Measurements from ENCODE around the gene SCYGR7.

SCYGR7 gene

GRCh38 chr2:227713291-227713690 lies 14.8 kb upstream of the SCYGR7 start:
- ATAC-seq (ENCODE audit: insufficient read depth, low read depth) = no peak
- Histone ChIP-seq H3K27ac (ENCODE audit: low read length) (no peak overlapping the region), H3K9ac (ENCODE audit: low read depth, low read length) (no peak overlapping the region), H3K27me3 (ENCODE audit: insufficient read depth, low read length, poor library complexity) (no peaks in the 10 kb centered on the region), H3K4me3 (ENCODE audit: low read depth in 1 of 2, low read length in 2 of 2) (no peak overlapping the region), H3K36me3 (ENCODE audit: insufficient read depth, low read length) (no peaks in the 10 kb centered on the region), H3K4me2 (ENCODE audit: insufficient read depth, low read length) (no peak overlapping the region), H3K79me2 (ENCODE audit: insufficient read depth, low read length) (no peaks in the 10 kb centered on the region), H2AFZ (ENCODE audit: low read depth, low read length) (no peak overlapping the region), H4K20me1 (ENCODE audit: insufficient read depth, low read length) (no peaks in the 10 kb centered on the region), H3K9me3 (ENCODE audit: insufficient read depth, low read length, severe bottlenecking) (no peaks in the 10 kb centered on the region), H3K4me1 (ENCODE audit: insufficient read depth, low read length) (no peaks in the 10 kb centered on the region)
- TF ChIP-seq CTCF (IDR thresholded peaks at IDR 0.05; ENCODE audit: borderline replicate concordance, extremely low read depth, low read length, poor library complexity, severe bottlenecking) (no peak), EZH2 (IDR thresholded peaks at IDR 0.05; ENCODE audit: borderline replicate concordance, low read depth, low read length, severe bottlenecking) (no peak)
- no peak for DNase-seq

GRCh38 chr2:227716501-227716900 lies 11.6 kb upstream of the SCYGR7 start:
- Histone ChIP-seq H2AFZ (ENCODE audit: low read depth, low read length) (no peak overlapping the region), H3K4me1 (ENCODE audit: insufficient read depth, low read length) (no peaks in the 10 kb centered on the region), H3K9me3 (ENCODE audit: insufficient read depth, low read length, severe bottlenecking) (no peaks in the 10 kb centered on the region), H3K36me3 (ENCODE audit: insufficient read depth, low read length) (no peaks in the 10 kb centered on the region), H3K27ac (ENCODE audit: low read length) (no peak overlapping the region), H3K4me3 (ENCODE audit: low read depth in 1 of 2, low read length in 2 of 2) (no peak overlapping the region), H3K9ac (ENCODE audit: low read depth, low read length) (no peak overlapping the region), H3K4me2 (ENCODE audit: insufficient read depth, low read length) (no peak overlapping the region), H3K79me2 (ENCODE audit: insufficient read depth, low read length) (no peaks in the 10 kb centered on the region), H3K27me3 (ENCODE audit: insufficient read depth, low read length, poor library complexity) (no peaks in the 10 kb centered on the region), H4K20me1 (ENCODE audit: insufficient read depth, low read length) (no peaks in the 10 kb centered on the region)
- ATAC-seq (ENCODE audit: insufficient read depth, low read depth) (no peak), DNase-seq (no peak)
- TF ChIP-seq CTCF (IDR thresholded peaks at IDR 0.05; ENCODE audit: borderline replicate concordance, extremely low read depth, low read length, poor library complexity, severe bottlenecking) = no peak
- no peak for TF ChIP-seq EZH2 (IDR thresholded peaks at IDR 0.05; ENCODE audit: borderline replicate concordance, low read depth, low read length, severe bottlenecking)

- DNase-seq = no peak
- Histone ChIP-seq H3K27ac (ENCODE audit: low read length) (no peak within 1 kb of the TSS), H3K9ac (ENCODE audit: low read depth, low read length) (no peak within 1 kb of the TSS), H3K27me3 (ENCODE audit: insufficient read depth, low read length, poor library complexity) (no peaks in the 10 kb centered on the region), H3K4me1 (ENCODE audit: insufficient read depth, low read length) (no peaks in the 10 kb centered on the region), H3K4me2 (ENCODE audit: insufficient read depth, low read length) (no peak within 1 kb of the TSS), H4K20me1 (ENCODE audit: insufficient read depth, low read length) (no peaks in the 10 kb centered on the region), H3K9me3 (ENCODE audit: insufficient read depth, low read length, severe bottlenecking) (no peaks in the 10 kb centered on the region), H2AFZ (ENCODE audit: low read depth, low read length) (no peak within 1 kb of the TSS), H3K36me3 (ENCODE audit: insufficient read depth, low read length) (no peaks in the 10 kb centered on the region), H3K79me2 (ENCODE audit: insufficient read depth, low read length) (no peaks in the 10 kb centered on the region), H3K4me3 (ENCODE audit: low read depth in 1 of 2, low read length in 2 of 2) (no peak within 1 kb of the TSS)
- ATAC-seq (ENCODE audit: insufficient read depth, low read depth) = no peak
- TF ChIP-seq EZH2 (IDR thresholded peaks at IDR 0.05; ENCODE audit: borderline replicate concordance, low read depth, low read length, severe bottlenecking) (no peak), CTCF (IDR thresholded peaks at IDR 0.05; ENCODE audit: borderline replicate concordance, extremely low read depth, low read length, poor library complexity, severe bottlenecking) (no peak)
Observed at GRCh38 chr2:227717687-227718567, 10.2 kb upstream of the SCYGR7 start, which contains the start of gene SLC19A3. Gene SLC19A3 (minus strand): TSS chr2:227718028. CDS start chr2:227702318, 15,710 bp downstream.

Measured in DND-41 (cell line).